Upper lobe of left lung (tissue), 6 donors: Measurements from ENCODE around the gene ZNF680. TPM values are rescaled to one million over a fixed set of nuclear protein-coding genes. Genes with fewer than 3 reads are reported as not detected.
"Not testable (repeated sequence)": the region's sequence is repeated elsewhere in the genome, so short reads cannot be mapped to it uniquely, and the experiment has no call there.

Experiments
- ATAC-seq, 2 donors: fragments of 200-7000 bp; cut with Tn5 transposase; one replicate each; pipeline ENCODE4 v1.9.1; 2022; ENCODE audit warnings: mild to moderate bottlenecking in 2 of 2, moderate library complexity in 2 of 2; ENCODE audit not compliant: low FRiP score in 2 of 2
- DNase-seq, 2 donors: peaks; one replicate each; pipeline ENCODE4 v3.0.0-alpha.2; 2019 to 2020
- H3K27ac ChIP-seq, 4 donors: fragments of 200-600 bp; sonication (generic); one replicate each; pipeline ENCODE4 v1.5.1; 2016 to 2019
- H3K27me3 ChIP-seq, 4 donors: fragments of 200-600 bp; sonication (generic); one replicate each; pipeline ENCODE4 v1.5.1; 2017 to 2019
- H3K36me3 ChIP-seq, 4 donors: fragments of 200-600 bp; sonication (generic); one replicate each; pipeline ENCODE4 v1.5.1; 2016 to 2019
- H3K4me1 ChIP-seq, 4 donors: fragments of 200-600 bp; sonication (generic); one replicate each; pipeline ENCODE4 v1.5.1; 2018 to 2019
- H3K4me3 ChIP-seq, 4 donors: fragments of 200-600 bp; sonication (generic); one replicate each; pipeline ENCODE4 v1.5.1; 2017 to 2019; ENCODE audit warnings: mild to moderate bottlenecking in 2 of 4, moderate library complexity in 1 of 4
- H3K9me3 ChIP-seq, 4 donors: fragments of 200-600 bp; sonication (generic); one replicate each; pipeline ENCODE4 v1.5.1; 2018 to 2019
- CTCF ChIP-seq, 6 experiments: fragments of 450-650 bp in 4 of 6; fragments of 200-600 bp in 2 of 6; sonication (generic) in 2 of 6; IDR thresholded peaks; one replicate each; pipeline ENCODE4 v1.5.1; 2016 to 2019; ENCODE audit warnings: antibody characterized with exemption in 6 of 6
- EP300 ChIP-seq, 4 donors: sonication (generic); formaldehyde crosslinking; IDR thresholded peaks; one replicate each; pipeline ENCODE4 v1.5.1; 2017; ENCODE audit warnings: antibody characterized with exemption in 4 of 4, control low read depth in 2 of 4
- POLR2A ChIP-seq, 4 donors: fragments of 450-650 bp; IDR thresholded peaks; one replicate each; pipeline ENCODE4 v1.5.1; 2016 to 2017; ENCODE audit warnings: antibody characterized with exemption in 4 of 4, mild to moderate bottlenecking in 2 of 4
- POLR2AphosphoS5 ChIP-seq, 2 donors: sonication (generic); formaldehyde crosslinking; IDR thresholded peaks; one replicate each; pipeline ENCODE4 v1.5.1; 2017; ENCODE audit warnings: antibody characterized with exemption in 2 of 2
- WGBS, 2 donors: methylation state at CpG; one replicate each; pipeline ENCODE4 v1.1.5; 2017 to 2018; 5-methylcytosine and 5-hydroxymethylcytosine counted together
- total RNA-seq, 6 donors: library from RNA; depleted of rRNA in 4 of 6; stranded (reverse); fragments of >200 nt in 4 of 6; gene quantifications; one replicate each; pipeline versions ENCODE4 v1.1.0 to v1.2.1, GENCODE V29; 2016 to 2021
- donor health status: DM: no; HTN: no; CAD: no; lungs with moderate emphysema.
- donor health status: DM: no; HTN: yes; CAD: no; lungs with severe emphysema.

ZNF680 gene
- total RNA-seq, 6 donors from 2014 or later: 4.0 to 20.3 (median 11.7) TPM

- ATAC-seq (peak in 1 of 2 donors; percentile 66), DNase-seq (no peak)
- Histone ChIP-seq H3K27ac (no peak overlapping the region), H3K36me3 (no peaks in the 10 kb centered on the region), H3K27me3 (peaks cover 0 to 8% (median under 1%) of the 10 kb centered on the region in 4 donors), H3K4me3 (peak overlapping the region in 3 of 4 donors; percentile 9 to 23 (median 19)), H3K9me3 (peaks cover 0 to 3% (median 0%) of the 10 kb centered on the region in 4 donors), H3K4me1 (peaks cover 1 to 10% (median 6%) of the 10 kb centered on the region in 4 donors)
- no peak for TF ChIP-seq POLR2A (IDR thresholded peaks at IDR 0.05)
- no peak for TF ChIP-seq EP300 (IDR thresholded peaks at IDR 0.05)
- no peak for TF ChIP-seq POLR2AphosphoS5 (IDR thresholded peaks at IDR 0.05)
- no peak for TF ChIP-seq CTCF (IDR thresholded peaks at IDR 0.05)
- 22% methylated on average over 15 to 20 of the region's 20 CpGs for WGBS, 2 donors
These were observed 11.7 kb upstream of the ZNF680 start for GRCh38 chr7:64574540-64575099.

DNA sequence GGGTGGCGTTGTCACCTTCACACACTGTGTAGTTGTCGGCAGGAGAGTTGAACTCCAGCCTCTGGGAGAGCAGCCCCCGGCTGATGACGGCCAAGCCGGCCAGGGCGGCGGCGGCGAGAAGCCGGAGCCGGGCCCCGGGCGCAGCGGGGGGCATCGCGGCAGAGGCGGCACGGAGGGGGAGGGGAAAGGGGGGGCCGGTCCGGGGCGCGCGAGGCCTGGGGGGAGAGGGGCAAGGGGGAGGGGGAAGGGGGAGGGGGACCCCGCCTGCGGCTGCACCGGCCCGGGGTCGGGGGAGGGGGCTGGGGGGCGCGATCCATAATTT is 7.4 kb upstream of the ZNF680 start:
- not testable (repeated sequence) for H3K27ac ChIP-seq, ATAC-seq, DNase-seq, H3K9me3 ChIP-seq, H3K36me3 ChIP-seq
- peak overlapping the region in 3 of 4 donors; percentile 33 to 49 (median 47) for H3K4me3 ChIP-seq
- H3K4me1 ChIP-seq: peaks cover 5 to 15% (median 10%) of the 10 kb centered on the region in 4 donors
- 7 to 27% methylated on average over 5 to 9 of the region's 30 CpGs for WGBS, 2 donors
- H3K27me3 ChIP-seq: peaks cover 0 to 13% (median 3%) of the 10 kb centered on the region in 4 donors

DNA sequence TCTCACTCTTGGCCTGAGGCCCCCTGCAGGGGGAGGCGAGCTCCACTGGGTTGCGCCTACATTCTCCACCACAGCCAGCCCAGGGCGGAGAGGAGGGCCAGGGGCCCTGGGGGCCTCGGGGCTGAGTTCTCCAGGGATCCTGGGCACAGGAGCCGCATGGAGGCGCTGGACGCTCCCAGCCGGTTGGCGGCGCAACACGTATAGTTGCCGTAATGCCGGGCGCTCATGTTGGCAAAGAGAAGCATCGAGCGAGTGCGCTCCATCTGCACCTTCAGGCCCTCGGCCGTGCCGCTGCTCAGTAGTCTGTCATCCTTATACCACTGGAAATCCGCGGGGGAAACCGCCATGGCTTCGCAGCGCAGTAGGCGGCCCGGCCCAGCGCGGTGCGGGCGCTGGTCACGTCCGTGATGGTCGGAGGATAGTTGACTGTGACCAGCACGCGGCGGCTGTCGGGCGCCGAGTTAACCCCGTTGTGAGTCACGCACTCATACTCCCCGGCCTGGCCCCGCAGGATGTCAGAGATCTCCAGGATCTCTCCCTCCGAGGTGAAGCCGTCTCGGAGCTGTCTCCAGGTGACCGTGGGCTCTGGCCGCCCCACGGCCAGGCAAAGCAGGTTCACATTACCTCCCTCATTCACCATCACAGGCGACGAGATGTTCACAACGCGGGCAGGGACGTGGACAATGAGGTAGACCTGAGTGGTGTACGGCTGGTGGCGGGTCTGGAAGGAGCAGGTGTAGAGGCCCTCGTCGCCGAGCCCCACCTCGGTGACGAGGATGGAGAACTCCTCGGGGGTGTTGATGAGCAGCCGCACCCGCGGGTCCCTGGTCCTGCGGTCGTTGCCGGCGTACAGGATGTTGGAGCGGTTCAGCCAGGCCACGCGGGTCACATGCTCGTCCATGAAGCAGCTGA is 6.8 kb upstream of the ZNF680 start:
- Histone ChIP-seq H3K4me1 (peaks cover 5 to 15% (median 10%) of the 10 kb centered on the region in 4 donors), H3K4me3 (peak overlapping the region; percentile 4 to 49 (median 40)), H3K27me3 (peaks cover 0 to 13% (median 3%) of the 10 kb centered on the region in 4 donors)
- peak in 1 of 2 donors; percentile 86 for DNase-seq
- H3K9me3 ChIP-seq, H3K36me3 ChIP-seq, H3K27ac ChIP-seq: not testable (repeated sequence)
- 5 to 11% methylated on average over 3 to 23 of the region's 74 CpGs for WGBS, 2 donors
- peak; percentile 64 to 81 for ATAC-seq
- peak in 1 of 6 experiments; percentile 23 for TF ChIP-seq CTCF (IDR thresholded peaks at IDR 0.05)

DNA sequence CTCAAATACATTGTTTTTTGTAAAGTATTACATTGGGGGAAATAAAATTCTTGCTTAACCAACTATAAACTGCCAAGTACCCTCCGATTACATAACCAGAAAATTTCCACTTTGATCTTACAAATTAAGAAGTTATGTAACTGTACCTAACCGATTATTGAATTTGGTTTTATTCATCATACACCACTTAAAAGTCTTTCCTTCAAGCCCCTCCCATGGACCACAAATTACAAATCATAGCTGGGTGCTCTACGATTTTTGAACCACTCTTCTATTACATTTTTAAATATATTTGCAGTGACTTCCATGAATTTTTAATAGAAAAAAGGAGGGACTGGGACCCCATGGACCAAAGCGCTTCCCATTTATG is 630 bp downstream of the ZNF680 start:
- Histone ChIP-seq H3K4me3 (peak overlapping the region; percentile 55 to 92 (median 88)), H3K27me3 (no peaks in the 10 kb centered on the region), H3K36me3 (no peaks in the 10 kb centered on the region), H3K27ac (peak overlapping the region; percentile 49 to 90 (median 85)), H3K9me3 (peaks cover 0 to 3% (median 0%) of the 10 kb centered on the region in 4 donors), H3K4me1 (peaks cover 7 to 34% (median 13%) of the 10 kb centered on the region in 4 donors)
- ATAC-seq: peak in 1 of 2 donors; percentile 39
- no peak for DNase-seq
- WGBS, 2 donors: 8 to 12% methylated on average over 4 of the region's 4 CpGs
- TF ChIP-seq CTCF (IDR thresholded peaks at IDR 0.05) (no peak), EP300 (IDR thresholded peaks at IDR 0.05) (no peak), POLR2A (IDR thresholded peaks at IDR 0.05) (no peak), POLR2AphosphoS5 (IDR thresholded peaks at IDR 0.05) (no peak)

- no peak overlapping the region for H3K4me3 ChIP-seq
- H3K27ac ChIP-seq: peak overlapping the region in 3 of 4 donors; percentile 16 to 76 (median 57)
- DNase-seq: no peak
These were observed 3.7 kb downstream of the ZNF680 start for GRCh38 chr7:64559206-64559605.

More at GRCh38 chr7:64559206-64559605, 3.7 kb downstream of the ZNF680 start:
- Histone ChIP-seq H3K4me1 (peaks cover 7 to 34% (median 13%) of the 10 kb centered on the region in 4 donors), H3K27me3 (no peaks in the 10 kb centered on the region), H3K36me3 (no peaks in the 10 kb centered on the region), H3K9me3 (peaks cover 0 to 12% (median 4%) of the 10 kb centered on the region in 4 donors)
- TF ChIP-seq CTCF (IDR thresholded peaks at IDR 0.05) (no peak), EP300 (IDR thresholded peaks at IDR 0.05) (no peak), POLR2AphosphoS5 (IDR thresholded peaks at IDR 0.05) (no peak), POLR2A (IDR thresholded peaks at IDR 0.05) (no peak)
- ATAC-seq: no peak
- WGBS, 2 donors: 47 to 64% methylated on average over 5 of the region's 5 CpGs
